CD4-positive, alpha-beta memory T cell (primary cell): ENCODE measurements around the gene UQCRHL. TPM values are rescaled to one million over a fixed set of nuclear protein-coding genes. Genes with fewer than 3 reads are reported as not detected.

Source experiments
- CTCF ChIA-PET: fragments of 350-600 bp; sonication (Branson Sonifier 250); formaldehyde crosslinking; loops from one replicate; lab custom pipeline; 2021; ENCODE audit warnings: inconsistent platforms; ENCODE audit not compliant: partially characterized antibody; lab: Charles Lee
- POLR2A ChIA-PET: fragments of 350-600 bp; sonication (Branson Sonifier 250); formaldehyde crosslinking; loops from one replicate; lab custom pipeline; 2021; ENCODE audit not compliant: partially characterized antibody; lab: Charles Lee
- DNase-seq, 5 donors: peaks; one replicate each; pipeline versions ENCODE4 v3.0.0 to v3.0.0-alpha.2; 2020 to 2022; ENCODE audit warnings: mixed read lengths in 1 of 5
- H3K27ac ChIP-seq: one replicate; pipeline ENCODE4 v1.7.0; 2013; ENCODE audit warnings: low read depth, low read length
- H3K27me3 ChIP-seq: 2 replicates; pipeline ENCODE4 v1.7.0; 2013; ENCODE audit warnings: mild to moderate bottlenecking, low read length, moderate library complexity; ENCODE audit not compliant: insufficient read depth
- H3K36me3 ChIP-seq: 2 replicates; pipeline ENCODE4 v1.7.0; 2013; ENCODE audit warnings: mild to moderate bottlenecking, low read length, moderate library complexity; ENCODE audit not compliant: insufficient read depth
- H3K4me1 ChIP-seq: 2 replicates; pipeline ENCODE4 v1.7.0; 2013; ENCODE audit warnings: mild to moderate bottlenecking, low read length, moderate library complexity; ENCODE audit not compliant: insufficient read depth
- H3K4me3 ChIP-seq, 2 donors: one replicate each; pipeline ENCODE4 v1.7.0; 2013; ENCODE audit warnings: low read length in 2 of 2, mild to moderate bottlenecking in 1 of 2
- H3K9me3 ChIP-seq, 2 donors: one replicate each; pipeline ENCODE4 v1.7.0; 2013; ENCODE audit warnings: low read length in 2 of 2, control low read depth in 1 of 2; ENCODE audit not compliant: control insufficient read depth in 1 of 2
- H3K27ac Mint-ChIP-seq, 7 donors: one replicate each; pipeline ENCODE4 v1.8.0; 2020 to 2021; ENCODE audit warnings: mixed read lengths in 7 of 7, mild to moderate bottlenecking in 6 of 7, inconsistent platforms in 3 of 7, moderate library complexity in 3 of 7
- H3K27me3 Mint-ChIP-seq, 2 donors: one replicate each; pipeline ENCODE4 v1.8.0; 2020 to 2021; ENCODE audit warnings: mixed read lengths in 2 of 2
- H3K36me3 Mint-ChIP-seq, 2 donors: one replicate each; pipeline ENCODE4 v1.8.0; 2020 to 2021; ENCODE audit warnings: mixed read lengths in 2 of 2, inconsistent platforms in 1 of 2, mild to moderate bottlenecking in 1 of 2
- H3K4me1 Mint-ChIP-seq, 4 donors: one replicate each; pipeline ENCODE4 v1.8.0; 2020 to 2021; ENCODE audit warnings: mixed read lengths in 4 of 4, mild to moderate bottlenecking in 1 of 4
- H3K4me3 Mint-ChIP-seq, 8 donors: one replicate each; pipeline ENCODE4 v1.8.0; 2020 to 2021; ENCODE audit warnings: mixed read lengths in 8 of 8, mild to moderate bottlenecking in 7 of 8, moderate library complexity in 6 of 8, inconsistent platforms in 3 of 8
- H3K9me3 Mint-ChIP-seq, 8 donors: one replicate each; pipeline ENCODE4 v1.8.0; 2020 to 2021; ENCODE audit warnings: mixed read lengths in 8 of 8, mild to moderate bottlenecking in 5 of 8, inconsistent platforms in 3 of 8, moderate library complexity in 1 of 8
- intact Hi-C: fragments of 100-400 bp; cut with micrococcal nuclease; formaldehyde crosslinking; loops from one replicate; pipeline ENCODE4 v1.15.1; 2023
- polyA plus RNA-seq, 2 donors: library from polyadenylated mRNA; unstranded; fragments of 300-500 nt; fragmentation: Illumina TruSeq; gene quantifications; one replicate each; pipeline ENCODE4 v1.2.3, GENCODE V29; 2021
- total RNA-seq, 2 experiments: library from RNA; stranded (reverse); gene quantifications; one replicate each; pipeline ENCODE4 v1.2.3, GENCODE V29; 2021

UQCRHL gene
- total and polyA plus RNA-seq, 4 experiments from 2014 or later = 0.26 to 1.7 (median 1.1) TPM

GRCh38 chr1:15810073-15810472, 2.6 kb upstream of the UQCRHL start:
- Histone ChIP-seq H3K36me3 (no peaks in the 10 kb centered on the region), H3K27me3 (no peaks in the 10 kb centered on the region), H3K27ac (no peak overlapping the region), H3K4me3 (no peak overlapping the region), H3K9me3 (no peaks in the 10 kb centered on the region), H3K4me1 (no peaks in the 10 kb centered on the region)
- Mint-ChIP-seq H3K4me1 (no peaks in the 10 kb centered on the region), H3K36me3 (no peaks in the 10 kb centered on the region), H3K27me3 (no peaks in the 10 kb centered on the region), H3K9me3 (no peaks in the 10 kb centered on the region), H3K27ac (peak overlapping the region in 1 of 7 donors; percentile 69), H3K4me3 (no peak overlapping the region)
- POLR2A ChIA-PET = no interaction called here
- CTCF ChIA-PET = interaction anchor here (1.3 kb wide), 1 partner anchor 19 kb away, joined by 5 read pairs; no protein-coding TSS in a partner anchor
- intact Hi-C loops = no loop called here
- no peak for DNase-seq

DNA sequence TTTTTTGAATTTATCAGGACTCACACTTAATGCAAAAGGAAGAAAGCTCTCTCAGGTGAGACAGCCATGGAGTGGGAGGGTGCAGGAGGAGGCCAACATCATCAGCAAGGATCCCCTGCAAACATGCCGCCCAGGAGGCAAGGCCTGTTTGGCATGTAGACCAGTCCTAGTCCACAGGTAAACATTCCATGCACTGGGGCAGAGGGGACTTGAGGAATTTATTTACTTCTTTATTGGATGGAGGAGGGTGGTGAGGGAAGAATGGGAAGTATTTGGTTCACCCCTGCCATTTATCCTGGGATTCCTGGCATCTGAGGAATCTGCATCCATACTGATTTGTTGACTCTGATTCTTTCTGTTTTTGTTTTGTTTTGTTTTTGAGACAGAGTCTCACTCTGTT, 1.5 kb upstream of the UQCRHL start:
- H3K9me3 ChIP-seq = no peaks in the 10 kb centered on the region
- H3K4me1 ChIP-seq = no peaks in the 10 kb centered on the region
- Mint-ChIP-seq H3K4me3 (no peak overlapping the region), H3K4me1 (no peaks in the 10 kb centered on the region), H3K36me3 (no peaks in the 10 kb centered on the region), H3K9me3 (no peaks in the 10 kb centered on the region), H3K27me3 (no peaks in the 10 kb centered on the region), H3K27ac (no peak overlapping the region)
- H3K36me3 ChIP-seq = no peaks in the 10 kb centered on the region
- CTCF ChIA-PET = no interaction called here
- H3K4me3 ChIP-seq = no peak overlapping the region
- no peaks in the 10 kb centered on the region for H3K27me3 ChIP-seq
- POLR2A ChIA-PET = no interaction called here
- intact Hi-C loops = no loop called here
- DNase-seq = no peak
- no peak overlapping the region for H3K27ac ChIP-seq

DNA sequence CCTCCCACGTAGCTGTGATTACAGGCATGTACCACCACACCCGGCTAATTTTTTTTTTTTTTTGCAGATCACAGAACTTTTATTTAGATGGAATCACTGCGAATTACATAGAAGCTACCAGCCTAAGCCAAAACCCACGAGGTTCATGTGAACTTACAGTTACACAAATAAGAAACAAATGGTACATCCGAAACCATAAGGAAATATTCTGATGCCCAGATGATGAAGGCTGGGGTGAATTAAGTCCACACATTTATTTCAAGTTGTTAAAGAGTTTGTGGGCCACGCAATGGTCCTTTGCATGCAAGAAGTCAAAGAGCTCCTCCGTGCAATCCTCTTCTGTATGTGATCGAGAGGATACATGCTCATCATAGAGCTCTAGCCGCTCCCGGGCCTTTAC, 328 bp downstream of the UQCRHL start:
- no peaks in the 10 kb centered on the region for H3K9me3 Mint-ChIP-seq
- H3K4me3 Mint-ChIP-seq = no peak overlapping the region
- H3K27ac ChIP-seq = no peak overlapping the region
- no peak overlapping the region for H3K27ac Mint-ChIP-seq
- no peaks in the 10 kb centered on the region for H3K27me3 ChIP-seq
- no peaks in the 10 kb centered on the region for H3K9me3 ChIP-seq
- no peaks in the 10 kb centered on the region for H3K36me3 ChIP-seq
- intact Hi-C loops = no loop called here
- H3K4me1 Mint-ChIP-seq = peaks cover 0 to 2% (median 0%) of the 10 kb centered on the region in 4 donors
- no peak for DNase-seq
- no peaks in the 10 kb centered on the region for H3K4me1 ChIP-seq
- H3K27me3 Mint-ChIP-seq = peaks cover 0 to 3% of the 10 kb centered on the region in 2 donors
- no peak overlapping the region for H3K4me3 ChIP-seq
- no peaks in the 10 kb centered on the region for H3K36me3 Mint-ChIP-seq
- ChIA-PET CTCF (interaction anchor here (1.2 to 1.7 kb wide), 2 partner anchors 8 to 248 kb away, joined by 5 read pairs; no protein-coding TSS in a partner anchor), POLR2A (no interaction called here)

GRCh38 chr1:15804060-15804459, 3.4 kb downstream of the UQCRHL start:
- Mint-ChIP-seq H3K36me3 (no peaks in the 10 kb centered on the region), H3K27me3 (peaks cover 2 to 4% of the 10 kb centered on the region in 2 donors), H3K9me3 (no peaks in the 10 kb centered on the region), H3K27ac (no peak overlapping the region), H3K4me3 (no peak overlapping the region), H3K4me1 (peaks cover 0 to 2% (median 0%) of the 10 kb centered on the region in 4 donors)
- no peaks in the 10 kb centered on the region for H3K9me3 ChIP-seq
- no peaks in the 10 kb centered on the region for H3K36me3 ChIP-seq
- H3K27ac ChIP-seq = no peak overlapping the region
- ChIA-PET POLR2A (no interaction called here), CTCF (interaction anchor here (0.6 to 1.8 kb wide), 4 partner anchors 9 to 251 kb away, joined by 3 to 7 read pairs (median 4); no protein-coding TSS in a partner anchor)
- no peaks in the 10 kb centered on the region for H3K27me3 ChIP-seq
- no peak for DNase-seq
- no peaks in the 10 kb centered on the region for H3K4me1 ChIP-seq
- H3K4me3 ChIP-seq = no peak overlapping the region
- intact Hi-C loops = no loop called here

- ChIA-PET CTCF (interaction anchor here (0.6 to 1.8 kb wide), 4 partner anchors 9 to 252 kb away, joined by 3 to 7 read pairs (median 4); no protein-coding TSS in a partner anchor), POLR2A (no interaction called here)
- Histone ChIP-seq H3K36me3 (no peaks in the 10 kb centered on the region), H3K4me1 (no peaks in the 10 kb centered on the region), H3K4me3 (no peak overlapping the region), H3K27ac (no peak overlapping the region), H3K9me3 (no peaks in the 10 kb centered on the region), H3K27me3 (no peaks in the 10 kb centered on the region)
- peak in 3 of 5 donors; percentile 10 to 24 (median 13) for DNase-seq
- H3K4me1 Mint-ChIP-seq = peaks cover 0 to 2% (median 0%) of the 10 kb centered on the region in 4 donors
- no peaks in the 10 kb centered on the region for H3K9me3 Mint-ChIP-seq
- intact Hi-C loops = loop anchor here (1.0 kb wide), 1 partner anchor 191 kb away; no protein-coding TSS in a partner anchor
- no peak overlapping the region for H3K4me3 Mint-ChIP-seq
- no peak overlapping the region for H3K27ac Mint-ChIP-seq
- H3K27me3 Mint-ChIP-seq = peaks cover 2 to 4% of the 10 kb centered on the region in 2 donors
- H3K36me3 Mint-ChIP-seq = no peaks in the 10 kb centered on the region
These were observed 4.1 kb downstream of the UQCRHL start for GRCh38 chr1:15803380-15803779.

DNA sequence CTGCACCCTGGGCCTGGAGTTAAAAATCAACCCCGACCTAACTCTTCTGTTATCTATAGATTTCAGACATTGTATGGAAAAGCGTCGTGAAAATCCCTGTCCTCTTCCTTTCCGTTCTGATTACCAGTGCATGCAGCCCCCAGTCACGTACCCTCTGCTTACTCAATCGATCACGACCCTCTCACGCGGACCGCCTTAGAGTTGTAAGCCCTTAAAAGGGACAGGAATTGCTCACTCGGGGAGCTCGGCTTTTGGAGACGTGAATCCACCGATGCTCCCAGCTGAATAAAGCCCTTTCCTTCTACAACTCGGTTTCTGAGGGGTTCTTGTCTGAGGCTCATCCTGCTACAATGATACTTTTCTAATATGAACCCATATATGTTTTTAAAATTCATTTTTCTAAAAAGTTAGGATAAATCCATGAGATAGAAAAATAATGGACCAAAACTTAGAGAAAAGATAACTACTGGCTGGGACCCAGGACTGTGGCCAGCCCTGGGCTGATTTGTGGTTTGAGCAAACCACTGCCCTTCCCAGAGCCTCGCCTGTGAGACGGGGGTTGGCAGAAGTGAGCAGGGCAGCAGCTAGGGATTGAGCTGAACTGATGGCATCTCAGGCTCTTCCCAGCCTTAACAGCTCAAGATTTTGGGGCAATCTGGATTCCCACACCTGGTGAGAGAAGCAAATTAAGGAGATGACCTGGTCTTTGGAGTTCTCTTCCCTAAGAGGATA, 5.0 kb downstream of the UQCRHL start:
- peaks cover 0 to 2% (median 0%) of the 10 kb centered on the region in 4 donors for H3K4me1 Mint-ChIP-seq
- POLR2A ChIA-PET = no interaction called here
- no peak overlapping the region for H3K4me3 Mint-ChIP-seq
- no peaks in the 10 kb centered on the region for H3K9me3 Mint-ChIP-seq
- no peak for DNase-seq
- peaks cover 2 to 4% of the 10 kb centered on the region in 2 donors for H3K27me3 Mint-ChIP-seq
- Histone ChIP-seq H3K4me3 (no peak overlapping the region), H3K4me1 (no peaks in the 10 kb centered on the region), H3K9me3 (no peaks in the 10 kb centered on the region), H3K27me3 (no peaks in the 10 kb centered on the region), H3K27ac (no peak overlapping the region), H3K36me3 (no peaks in the 10 kb centered on the region)
- H3K27ac Mint-ChIP-seq = no peak overlapping the region
- CTCF ChIA-PET = interaction anchor here (0.6 to 0.8 kb wide), 3 partner anchors 13 to 276 kb away, joined by 3 read pairs; no protein-coding TSS in a partner anchor
- intact Hi-C loops = no loop called here
- H3K36me3 Mint-ChIP-seq = no peaks in the 10 kb centered on the region

DNA sequence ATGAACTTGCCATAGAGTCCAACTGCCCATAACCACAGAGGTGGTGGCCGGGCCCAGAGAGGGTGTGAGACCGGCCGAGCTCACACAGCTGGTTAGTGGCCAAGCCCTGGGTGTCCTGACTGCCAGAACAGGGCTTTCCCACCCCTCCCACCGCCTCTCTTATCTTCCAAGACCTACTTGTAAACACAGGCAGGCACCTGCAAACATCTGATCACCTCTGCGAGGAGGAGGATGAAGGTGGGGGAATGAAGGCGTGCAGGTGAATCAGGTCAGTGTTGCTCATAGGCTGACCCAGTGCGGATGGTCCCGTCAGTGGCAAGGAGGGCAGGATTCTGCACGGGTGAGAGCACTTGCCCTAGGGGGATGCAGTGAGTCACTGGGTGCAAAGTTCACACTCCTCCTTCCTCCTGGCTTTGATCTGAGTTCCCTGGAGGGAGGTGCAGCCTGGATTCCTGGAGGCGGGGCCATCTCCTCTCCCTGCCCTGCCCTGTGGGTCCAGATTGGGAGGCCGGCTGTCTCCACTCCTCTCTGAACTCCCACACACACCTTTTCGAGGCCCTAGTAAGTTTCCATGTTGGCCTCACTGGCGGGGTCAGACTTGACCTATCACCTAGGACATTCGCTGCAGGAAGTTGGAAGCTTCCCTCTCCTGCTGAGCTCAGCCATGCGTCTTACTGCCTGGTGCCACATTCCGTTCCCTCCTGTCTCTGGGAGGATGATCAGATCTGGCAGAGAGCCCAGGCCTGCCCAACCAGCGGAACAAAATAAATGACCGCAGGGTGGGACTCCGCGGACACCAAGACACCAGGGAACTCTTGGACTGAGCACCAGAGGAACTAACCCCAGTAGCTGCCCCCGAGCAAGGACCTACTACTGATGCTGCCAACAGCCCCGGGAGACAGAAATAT, 7.3 kb downstream of the UQCRHL start:
- Mint-ChIP-seq H3K4me3 (no peak overlapping the region), H3K27ac (no peak overlapping the region), H3K36me3 (no peaks in the 10 kb centered on the region), H3K4me1 (peaks cover 0 to 2% (median 0%) of the 10 kb centered on the region in 4 donors), H3K27me3 (peaks cover 2 to 4% of the 10 kb centered on the region in 2 donors), H3K9me3 (no peaks in the 10 kb centered on the region)
- no peaks in the 10 kb centered on the region for H3K27me3 ChIP-seq
- H3K9me3 ChIP-seq = no peaks in the 10 kb centered on the region
- H3K4me1 ChIP-seq = no peaks in the 10 kb centered on the region
- intact Hi-C loops = no loop called here
- no peaks in the 10 kb centered on the region for H3K36me3 ChIP-seq
- no peak overlapping the region for H3K27ac ChIP-seq
- POLR2A ChIA-PET = no interaction called here
- CTCF ChIA-PET = interaction anchor here (0.8 to 1.1 kb wide), 2 partner anchors 8 to 9 kb away, joined by 3 read pairs; no protein-coding TSS in a partner anchor
- DNase-seq = no peak
- no peak overlapping the region for H3K4me3 ChIP-seq
